HG03280 (cell line): Measurements from ENCODE around the gene DLX1.
"Not testable (repeated sequence)": the region's sequence is repeated elsewhere in the genome, so short reads cannot be mapped to it uniquely, and the experiment has no call there.

Source experiments
- ATAC-seq: cut with Tn5 transposase; IDR thresholded peaks from one replicate; pipeline ENCODE4 v1.9.1; 2021; ENCODE audit warnings: mild to moderate bottlenecking, moderate library complexity; ENCODE audit not compliant: unreplicated experiment

Gene DLX1

DNA sequence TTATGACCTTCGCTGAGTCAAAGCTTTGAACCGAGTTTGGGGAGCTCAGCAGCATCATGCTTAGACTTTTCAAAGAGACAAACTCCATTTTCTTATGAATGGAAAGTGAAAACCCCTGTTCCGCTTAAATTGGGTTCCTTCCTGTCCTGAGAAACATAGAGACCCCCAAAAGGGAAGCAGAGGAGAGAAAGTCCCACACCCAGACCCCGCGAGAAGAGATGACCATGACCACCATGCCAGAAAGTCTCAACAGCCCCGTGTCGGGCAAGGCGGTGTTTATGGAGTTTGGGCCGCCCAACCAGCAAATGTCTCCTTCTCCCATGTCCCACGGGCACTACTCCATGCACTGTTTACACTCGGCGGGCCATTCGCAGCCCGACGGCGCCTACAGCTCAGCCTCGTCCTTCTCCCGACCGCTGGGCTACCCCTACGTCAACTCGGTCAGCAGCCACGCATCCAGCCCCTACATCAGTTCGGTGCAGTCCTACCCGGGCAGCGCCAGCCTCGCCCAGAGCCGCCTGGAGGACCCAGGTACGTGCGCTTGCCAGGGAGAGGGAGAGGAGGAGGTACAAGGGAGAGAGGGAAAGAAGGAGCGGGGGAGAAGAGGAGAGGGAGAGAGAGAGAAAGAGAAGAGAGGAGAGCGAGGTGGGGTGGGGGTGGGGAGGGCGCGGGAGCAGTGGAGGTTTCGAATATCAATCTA, at the start of gene DLX1:
Gene DLX1, plus strand, starts transcription at position 48 of the 700 bp plus-strand sequence. Its CDS starts 171 bp downstream, at position 219.
- peak; percentile 23 for ATAC-seq

DNA sequence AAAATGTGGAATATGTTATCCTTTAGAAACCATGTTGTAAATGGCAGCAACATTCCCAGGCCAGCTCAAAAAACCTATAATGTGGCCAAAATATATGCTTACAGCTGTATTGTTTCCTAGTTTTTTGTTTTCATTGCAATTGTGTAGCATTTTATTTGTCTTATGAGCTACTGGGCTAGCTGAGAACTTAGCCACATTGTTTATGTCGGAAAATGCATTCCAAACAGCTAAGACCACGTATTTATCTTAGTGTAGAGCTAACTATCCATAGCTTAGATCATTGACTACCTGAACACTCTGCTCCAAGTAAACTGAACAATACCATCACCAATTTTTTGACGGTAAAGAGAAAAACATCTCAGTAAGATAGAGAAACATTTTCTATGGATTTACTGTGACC, 47.2 kb upstream of the DLX1 start:
- no peak for ATAC-seq

DNA sequence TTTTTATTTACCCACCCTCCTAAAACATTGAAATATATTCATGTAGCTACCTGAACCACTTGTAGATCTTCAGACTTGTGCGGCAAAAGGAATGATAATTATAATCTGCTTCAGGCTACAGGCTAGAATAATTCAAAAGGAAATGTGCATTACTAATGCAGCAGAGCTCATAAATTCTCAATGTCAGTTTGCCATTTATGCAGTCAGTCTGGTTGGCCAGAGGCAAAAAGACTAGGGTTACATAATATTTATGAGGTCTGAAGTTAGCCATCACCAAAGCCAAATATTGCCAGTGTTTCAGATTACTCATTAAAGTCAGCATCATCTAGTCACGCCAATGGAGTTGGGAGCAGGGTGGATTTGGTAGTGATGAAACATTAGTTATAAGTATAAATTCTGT, 46.7 kb upstream of the DLX1 start:
- ATAC-seq, result no peak

DNA sequence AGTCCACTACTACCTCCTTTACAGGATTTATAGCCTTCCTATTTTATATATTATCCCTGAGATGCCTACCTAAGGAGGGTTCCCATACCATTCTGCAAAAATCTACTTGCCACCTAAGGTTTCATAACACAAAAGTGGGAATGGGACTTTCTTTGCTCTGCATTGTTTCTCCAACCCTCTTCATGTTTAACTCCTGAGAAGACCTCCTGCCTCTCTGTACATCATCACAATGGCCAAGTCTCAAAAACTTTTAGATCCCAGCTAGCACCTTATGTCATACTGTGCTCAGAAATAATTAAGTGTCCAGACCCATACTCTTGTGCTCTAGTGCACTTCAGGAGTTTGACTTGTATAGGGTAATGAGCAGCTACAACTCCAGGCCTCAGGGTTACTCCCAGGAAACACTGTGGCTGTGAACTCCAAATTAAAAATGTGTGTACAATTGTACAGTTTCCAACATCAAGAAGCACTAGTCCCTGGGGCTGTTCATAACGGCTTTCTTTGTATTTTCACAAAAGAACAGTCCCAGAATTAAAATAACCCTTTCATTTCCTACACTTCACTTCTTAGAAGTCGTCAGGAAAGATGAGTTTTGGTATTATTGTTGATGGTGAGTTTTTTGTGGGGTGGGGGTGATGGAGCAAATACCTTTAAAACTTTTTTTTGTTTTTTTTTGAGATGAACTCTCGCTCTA, 46.1 kb upstream of the DLX1 start:
- no peak for ATAC-seq

DNA sequence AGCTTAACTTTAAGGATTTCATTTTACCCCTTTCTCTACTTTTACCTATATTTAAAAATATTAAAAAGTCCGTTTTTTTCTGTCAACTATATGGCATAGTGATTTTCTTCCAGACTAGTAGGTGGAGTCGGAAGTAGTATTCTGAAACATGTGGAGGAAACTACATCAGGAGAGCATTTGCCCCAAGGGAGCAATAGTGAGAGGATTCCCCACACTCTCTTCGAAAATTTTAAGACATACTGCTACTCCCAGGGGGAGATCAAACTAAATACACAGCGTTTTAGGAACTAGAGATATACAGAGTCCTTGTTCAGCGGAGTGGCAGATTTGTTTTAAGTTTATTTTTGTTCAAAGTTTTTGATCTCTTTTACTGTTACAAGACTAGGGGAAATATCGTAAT, 45.0 kb upstream of the DLX1 start:
- ATAC-seq, result no peak

DNA sequence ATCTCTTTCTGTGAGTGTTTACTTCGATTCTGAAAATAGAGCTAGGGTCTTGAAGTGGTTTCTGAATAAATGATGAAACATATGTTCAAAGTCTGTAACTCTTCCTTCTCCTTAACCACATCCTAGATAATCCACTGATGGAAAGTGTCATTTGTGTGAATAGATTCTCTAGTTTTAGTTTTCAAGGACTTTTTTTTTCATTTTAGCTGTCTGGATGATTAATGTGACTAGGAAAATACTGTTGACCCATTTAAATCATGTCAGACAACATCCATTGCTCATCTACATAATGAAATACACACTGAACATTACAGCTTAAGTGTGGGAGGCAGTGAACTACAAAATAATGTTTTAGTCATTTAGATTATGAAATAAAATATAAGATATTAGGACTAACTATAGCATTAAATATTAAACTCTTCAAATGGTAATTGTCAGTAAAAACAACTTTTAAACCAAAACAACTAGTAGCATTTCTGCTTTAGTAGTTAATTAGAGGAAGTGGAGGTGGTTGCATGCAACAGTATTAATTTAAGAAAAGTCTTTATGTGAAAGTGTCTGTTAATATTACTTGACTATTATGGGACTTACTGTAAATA, 39.1 kb upstream of the DLX1 start:
- ATAC-seq, result no peak

DNA sequence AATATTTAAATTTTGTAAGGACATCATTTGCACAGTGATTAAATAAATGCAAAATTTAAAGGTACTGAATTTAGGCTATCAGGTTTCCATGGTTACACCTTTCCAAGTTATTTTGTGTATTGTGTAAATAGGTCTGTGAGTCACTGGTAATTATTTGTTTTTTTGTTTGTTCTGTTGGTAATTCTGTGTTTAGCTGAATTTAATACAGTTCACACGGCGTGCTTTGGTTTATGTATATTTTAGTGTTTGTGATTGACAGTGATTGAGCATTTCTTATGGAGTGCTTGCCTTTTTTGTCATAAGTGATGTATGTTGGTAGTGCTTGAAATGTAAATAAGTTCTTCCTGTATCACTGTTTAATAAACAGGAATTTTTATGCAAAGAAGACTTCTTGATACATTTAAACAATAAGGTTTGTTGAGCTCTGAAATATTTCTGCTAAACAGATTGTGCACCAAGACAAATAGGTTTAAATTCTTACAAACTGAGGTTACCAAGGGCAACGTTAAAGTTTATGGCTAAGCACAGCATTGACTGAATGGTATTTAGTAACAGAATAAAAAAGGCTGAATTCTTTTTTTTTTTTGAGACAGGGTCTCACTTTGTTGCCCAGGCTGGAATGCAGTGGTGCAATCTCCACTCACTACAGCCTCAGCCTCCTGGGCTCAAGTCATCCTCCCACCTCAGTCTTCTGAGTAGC, 38.3 kb upstream of the DLX1 start:
- no peak for ATAC-seq

DNA sequence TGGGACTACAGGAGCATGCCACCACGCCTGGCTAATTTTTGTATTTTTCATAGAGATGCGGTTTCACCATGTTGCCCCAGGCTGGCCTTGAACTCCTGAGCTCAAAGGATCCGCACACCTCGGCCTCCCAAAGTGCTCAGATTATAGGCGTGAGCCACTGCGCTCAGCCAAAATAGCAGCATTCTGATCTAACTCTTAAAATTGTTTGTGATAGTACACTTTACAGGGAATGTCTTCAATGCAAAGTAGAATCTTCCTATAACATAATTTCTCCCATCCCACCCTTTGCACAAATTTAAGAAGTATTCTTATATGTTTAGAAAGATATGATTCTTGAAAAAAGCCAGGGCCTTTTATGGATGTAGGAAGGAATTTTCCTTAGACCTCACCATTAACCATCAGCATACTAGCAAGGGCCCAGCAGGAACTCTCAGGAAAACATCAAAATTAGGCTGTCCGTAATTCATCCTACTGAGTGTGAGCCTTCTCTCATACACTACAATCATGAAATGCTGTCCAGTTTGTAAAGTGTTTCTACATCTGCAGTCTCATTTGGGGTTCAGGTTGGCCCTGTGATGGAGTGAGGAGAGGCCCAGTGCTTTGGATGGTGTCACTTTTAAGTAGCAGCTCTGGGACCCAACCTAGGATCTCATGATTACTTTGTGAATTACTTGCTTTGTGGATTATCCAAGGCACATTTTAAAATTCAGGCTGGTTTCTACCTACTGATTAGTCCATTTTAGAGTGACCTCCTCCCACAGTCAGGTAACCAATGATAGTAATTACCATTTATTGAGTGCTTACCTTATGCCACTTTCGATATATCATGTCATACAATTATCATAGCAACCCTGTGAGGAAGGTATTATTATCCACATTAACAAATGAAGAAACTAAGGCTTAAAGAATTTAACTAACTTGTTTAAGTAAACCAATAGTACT, 37.5 kb upstream of the DLX1 start:
- no peak for ATAC-seq

DNA sequence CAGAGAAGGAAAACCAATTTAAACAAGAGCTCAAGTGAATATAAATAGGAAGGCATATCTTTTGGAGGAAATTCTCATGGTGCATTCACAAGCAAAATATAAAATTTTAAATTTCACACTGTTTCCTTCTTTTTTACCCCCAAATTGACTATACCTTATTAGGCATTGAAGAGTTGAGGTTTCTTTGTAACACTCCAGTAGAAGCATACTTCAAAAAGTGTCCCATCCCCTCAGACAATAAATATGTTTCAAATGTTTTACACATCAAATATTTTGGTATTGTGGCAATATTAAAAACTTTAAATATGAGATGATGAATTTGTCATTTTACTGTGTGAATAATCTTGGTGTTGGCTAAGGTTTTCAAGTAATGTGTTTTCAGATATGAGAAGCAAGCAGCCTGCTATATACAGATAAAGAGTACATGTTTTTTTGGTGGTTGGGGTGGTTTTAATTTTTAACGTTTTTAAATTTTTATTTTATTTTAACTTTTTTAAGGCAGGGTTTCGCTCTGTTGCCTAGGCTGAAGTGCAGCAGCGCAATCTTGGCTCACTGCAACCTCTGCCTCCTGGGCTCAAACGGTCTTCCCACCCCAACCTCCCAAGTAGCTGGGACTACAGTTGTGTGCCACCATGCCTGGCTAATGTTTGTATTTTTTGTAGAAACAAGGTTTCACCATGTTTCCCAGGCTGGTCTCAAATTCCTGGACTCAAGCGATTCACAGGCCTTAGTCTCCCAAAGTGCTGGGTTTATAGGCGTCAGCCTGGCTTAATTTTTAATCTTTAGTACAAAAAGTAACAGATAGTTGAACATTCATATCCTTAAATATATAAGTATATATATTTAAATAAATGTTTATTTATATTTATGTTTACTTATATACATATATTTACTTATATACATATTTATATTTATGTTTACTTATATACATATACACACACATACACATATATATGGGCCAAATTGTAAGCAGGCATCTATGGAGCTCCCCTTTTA, 36.5 kb upstream of the DLX1 start:
- ATAC-seq, result no peak

DNA sequence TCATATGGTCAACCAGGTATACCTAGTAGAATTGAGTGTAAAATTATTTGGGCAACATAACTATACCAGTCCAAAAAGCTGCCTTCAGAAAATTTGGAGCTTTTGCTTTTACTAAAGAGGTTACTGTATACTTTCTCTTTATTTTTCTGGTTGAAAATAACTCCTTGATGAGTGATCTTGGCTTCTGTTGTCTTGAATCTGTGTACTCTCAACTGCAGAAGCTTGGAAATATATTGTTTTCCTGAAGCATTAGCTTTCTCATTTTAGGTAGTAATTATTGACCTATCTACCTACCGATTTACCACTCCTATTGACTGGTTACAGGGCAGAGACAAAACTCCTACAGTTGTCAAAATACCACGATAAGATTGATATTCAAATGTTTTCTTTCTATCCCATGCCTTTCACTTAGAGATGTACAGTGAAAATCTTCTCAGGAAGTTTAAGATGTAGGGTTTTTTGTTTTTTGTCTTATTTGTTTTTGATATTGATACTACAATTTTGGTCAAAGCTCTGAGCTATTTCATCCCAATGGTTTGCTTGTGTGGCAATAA, 35.7 kb upstream of the DLX1 start:
- no peak for ATAC-seq

DNA sequence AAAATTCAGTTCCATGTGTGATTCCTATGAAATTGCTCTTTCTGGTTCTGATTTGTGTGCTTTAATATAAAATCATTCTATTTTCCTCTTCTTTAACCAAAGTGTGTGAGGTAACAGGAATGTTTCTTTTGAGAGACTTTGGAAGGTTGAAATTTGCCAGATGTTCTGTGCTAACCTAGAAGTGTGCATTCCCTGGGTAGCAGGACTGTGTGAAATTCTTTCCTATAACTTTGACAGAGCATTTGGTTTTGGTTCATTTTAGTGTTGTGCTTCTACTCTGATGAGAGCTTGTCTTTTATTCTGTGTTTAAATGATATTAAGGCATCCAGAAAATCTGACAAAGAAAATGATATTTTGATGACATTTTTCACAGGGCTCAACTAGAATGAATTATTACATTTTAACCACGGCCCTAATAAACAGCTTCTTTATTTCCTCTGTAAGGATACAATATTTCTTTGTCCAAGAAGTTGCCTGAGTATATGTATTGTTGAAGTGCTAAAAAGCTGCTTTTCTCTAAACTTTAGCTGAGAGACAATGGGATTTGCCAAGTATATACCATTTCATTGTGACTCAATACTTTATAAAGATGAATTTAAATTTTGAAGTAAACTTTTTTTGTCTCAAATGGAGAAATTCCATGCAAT, 34.7 kb upstream of the DLX1 start:
- no peak for ATAC-seq

DNA sequence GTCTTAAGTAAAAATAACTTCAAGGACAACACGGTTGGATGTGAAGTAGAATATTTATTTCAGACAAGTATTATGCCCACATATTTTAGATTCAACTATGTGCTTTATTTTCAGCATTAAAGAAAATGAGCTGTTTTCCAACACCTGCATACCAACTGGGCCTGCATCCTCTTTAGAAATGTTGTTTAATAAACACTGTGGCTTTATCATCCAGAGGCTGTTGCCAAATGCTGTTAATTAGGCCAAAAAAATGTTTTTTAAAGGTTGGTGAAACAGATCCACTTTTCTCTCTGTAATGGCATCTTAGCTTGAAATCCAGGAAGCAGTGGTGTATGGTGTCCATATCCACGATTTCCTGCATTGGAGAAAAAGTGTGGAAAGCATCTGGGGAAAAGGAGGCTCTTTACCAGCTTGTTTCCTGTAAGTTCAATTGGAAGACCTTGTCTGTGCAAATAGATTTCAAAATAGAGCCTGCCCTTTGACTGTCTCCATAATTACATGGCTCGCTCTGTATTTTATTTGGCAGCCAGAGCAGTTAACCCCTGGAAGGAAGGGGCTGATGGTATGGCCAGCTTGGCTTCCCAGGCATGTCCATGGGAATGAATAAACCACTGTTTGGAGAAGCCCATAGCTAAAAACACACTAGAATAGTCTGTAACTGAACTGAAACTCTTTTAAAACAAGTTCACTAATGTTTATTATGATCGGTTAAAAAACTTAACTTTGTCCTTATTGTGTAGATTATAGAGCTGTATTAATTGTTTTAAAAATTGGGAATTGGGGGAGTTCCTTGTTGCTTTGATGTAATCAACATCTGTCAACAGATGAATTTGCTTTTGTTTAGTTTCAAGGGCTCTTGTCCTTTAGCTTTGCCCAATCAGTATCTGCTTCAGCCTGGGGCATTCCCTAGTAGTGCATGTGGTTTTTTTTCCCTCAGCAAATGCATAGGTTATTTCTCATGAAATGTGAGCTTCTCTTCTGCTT, 33.0 kb upstream of the DLX1 start:
- ATAC-seq, result no peak

DNA sequence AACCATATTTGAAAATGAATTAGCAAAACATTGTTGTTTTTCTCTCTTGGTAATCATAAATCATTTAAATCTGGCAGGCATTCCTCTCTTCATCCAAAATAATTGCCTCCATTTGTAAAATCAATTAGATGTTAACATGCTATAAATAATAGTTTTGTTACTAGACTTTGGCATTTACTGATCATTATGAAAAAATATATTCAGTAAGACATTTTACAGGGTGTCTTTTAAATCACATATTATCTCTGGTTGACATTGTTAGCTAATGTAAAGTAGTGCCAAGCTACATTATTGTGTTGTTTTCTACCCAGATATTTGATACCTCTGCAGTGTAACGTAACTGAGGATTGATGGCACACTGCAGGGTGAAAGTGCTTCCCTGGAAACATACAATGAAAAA, 31.8 kb upstream of the DLX1 start:
- no peak for ATAC-seq

DNA sequence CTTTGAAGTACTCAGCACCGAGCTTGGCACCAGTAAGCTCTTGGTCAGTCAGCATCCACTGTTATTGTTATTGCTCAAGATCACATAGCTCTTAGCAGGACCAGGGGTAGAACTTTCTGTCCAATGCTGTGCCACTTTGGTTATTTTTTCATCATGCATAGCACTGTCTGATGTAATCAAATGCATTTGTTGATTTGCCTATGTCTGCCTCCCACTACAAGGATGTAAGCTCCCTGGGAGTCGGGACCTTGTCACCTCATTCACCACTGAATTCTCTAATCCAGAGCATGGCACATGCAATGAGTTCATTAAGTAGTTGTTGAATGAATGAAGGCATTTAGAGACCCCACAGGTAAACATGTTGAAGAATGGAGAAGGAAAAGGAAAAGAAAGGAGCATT, 29.0 kb upstream of the DLX1 start:
- no peak for ATAC-seq

DNA sequence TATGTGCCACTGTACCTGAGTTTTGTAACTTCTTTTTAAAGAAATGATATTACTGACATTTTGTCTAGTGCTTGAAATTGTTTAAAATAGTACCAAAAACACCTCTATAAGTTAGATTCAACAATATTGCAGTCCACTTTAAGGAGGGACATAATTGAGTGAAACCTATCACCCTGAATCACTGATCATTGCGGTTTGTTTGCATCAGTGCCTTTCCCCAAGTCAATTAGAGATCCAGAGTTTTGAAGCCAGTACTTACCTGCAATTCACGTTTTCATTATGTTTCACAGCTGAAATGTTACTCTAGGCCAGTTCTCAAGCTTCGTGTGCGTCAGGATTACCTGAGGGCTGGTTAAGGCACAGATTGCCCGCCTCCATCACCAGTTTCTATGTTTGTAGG, 26.6 kb upstream of the DLX1 start:
- no peak for ATAC-seq

DNA sequence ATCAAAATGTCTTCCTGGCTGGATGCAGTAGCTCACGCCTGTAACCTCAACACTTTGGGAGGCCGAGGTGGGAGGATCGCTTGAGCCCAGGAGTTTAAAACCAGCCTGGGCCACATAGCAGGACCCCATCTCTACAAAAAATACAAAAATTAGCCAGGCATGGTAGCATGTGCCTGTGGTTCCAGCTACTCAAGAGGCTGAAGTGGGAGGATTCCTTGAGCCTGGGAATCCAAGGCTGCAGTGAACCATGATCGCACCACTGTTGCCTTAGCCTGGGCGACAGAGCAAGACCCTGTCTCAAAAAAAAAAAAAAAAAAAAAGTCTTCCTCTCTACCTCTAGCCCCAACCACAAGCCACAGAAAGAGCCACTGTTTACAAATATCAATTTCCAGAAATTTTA, 25.2 kb upstream of the DLX1 start:
- ATAC-seq, result not testable (repeated sequence)

DNA sequence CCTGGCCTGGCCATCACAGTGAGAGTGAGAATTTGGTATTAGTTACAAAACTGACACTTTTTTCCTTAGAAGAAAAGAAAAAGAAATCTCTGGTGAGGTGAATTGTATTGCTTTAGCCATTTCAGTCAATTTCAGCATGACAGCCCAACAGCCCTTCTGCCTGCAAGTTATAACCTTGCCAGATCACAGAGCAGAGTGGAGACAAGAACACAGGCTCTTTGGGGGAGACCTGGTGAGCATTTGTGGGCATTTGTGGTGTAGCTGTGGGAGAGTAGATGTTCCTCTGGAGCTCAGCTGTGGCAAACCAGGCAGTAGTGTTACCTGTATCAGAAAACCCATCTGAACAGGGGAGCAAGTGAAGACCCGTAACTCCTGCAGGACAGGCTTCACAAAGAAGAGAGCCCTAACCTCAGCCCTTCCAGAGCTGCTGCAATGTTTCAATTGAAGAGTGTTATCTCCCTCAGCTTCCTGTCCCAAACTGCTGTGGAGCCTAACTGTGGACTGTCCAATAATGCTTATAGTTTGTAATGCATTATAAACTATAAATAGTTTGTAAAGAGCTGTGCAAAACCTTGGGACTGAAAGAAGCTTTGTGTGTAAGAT, 22.8 kb upstream of the DLX1 start:
- no peak for ATAC-seq
